Neuronal stem cell (in vitro differentiated cells): ENCODE results near the gene PLAU.

ENCODE experiments used
- DNase-seq: peaks from one replicate; pipeline ENCODE4 v3.0.0-alpha.2; 2013; ENCODE audit warnings: low spot score
- H2AFZ ChIP-seq: one replicate; pipeline ENCODE4 v1.6.1; 2013; ENCODE audit warnings: mild to moderate bottlenecking, low read length, inconsistent platforms
- H2AK5ac ChIP-seq: 2 replicates; pipeline ENCODE4 v1.6.1; 2013; ENCODE audit warnings: low read depth, mild to moderate bottlenecking, inconsistent platforms, low read length, moderate library complexity, mixed read lengths
- H2BK120ac ChIP-seq: 2 replicates; pipeline ENCODE4 v1.6.1; 2013; ENCODE audit warnings: low read depth, mild to moderate bottlenecking, inconsistent platforms, low read length, moderate library complexity, mixed read lengths
- H2BK12ac ChIP-seq: one replicate; pipeline ENCODE4 v1.6.1; 2013; ENCODE audit warnings: low read length, inconsistent platforms
- H2BK15ac ChIP-seq: 2 replicates; pipeline ENCODE4 v1.6.1; 2013; ENCODE audit warnings: mild to moderate bottlenecking, low read length, inconsistent platforms, mixed read lengths
- H2BK5ac ChIP-seq: one replicate; pipeline ENCODE4 v1.6.1; 2013; ENCODE audit warnings: inconsistent platforms, mild to moderate bottlenecking, low read length, moderate library complexity
- H3K14ac ChIP-seq: one replicate; pipeline ENCODE4 v1.6.1; 2013; ENCODE audit warnings: low read length, inconsistent platforms
- H3K18ac ChIP-seq: 2 replicates; pipeline ENCODE4 v1.6.1; 2013; ENCODE audit warnings: low read length, inconsistent platforms
- H3K23ac ChIP-seq: 2 replicates; pipeline ENCODE4 v1.6.1; 2013; ENCODE audit warnings: low read depth, mild to moderate bottlenecking, mixed read lengths, low read length, inconsistent platforms; ENCODE audit not compliant: poor library complexity
- H3K27ac ChIP-seq: replicated peaks from 3 replicates; pipeline ENCODE4 v1.5.1; 2013; ENCODE audit warnings: low read length, inconsistent platforms
- H3K27me3 ChIP-seq, 3 experiments: 2 replicates each; pipeline ENCODE4 v1.6.1; 2013; ENCODE audit warnings: low read length in 3 of 3, mild to moderate bottlenecking in 2 of 3, inconsistent platforms in 1 of 3, low read depth in 1 of 3, mixed read lengths in 1 of 3, moderate library complexity in 1 of 3; ENCODE audit not compliant: control insufficient read depth in 3 of 3, insufficient read depth in 3 of 3
- H3K36me3 ChIP-seq, 2 donors: replicated peaks in 1 of 2; 2 replicates each; pipeline ENCODE4 v1.6.1; 2013; ENCODE audit warnings: low read length in 2 of 2; ENCODE audit not compliant: control insufficient read depth in 2 of 2, insufficient read depth in 2 of 2
- H3K4ac ChIP-seq: 2 replicates; pipeline ENCODE4 v1.6.1; 2013; ENCODE audit warnings: inconsistent platforms, mild to moderate bottlenecking, low read length, moderate library complexity
- H3K4me1 ChIP-seq, 2 donors: 1 replicate in 1 of 2; 2 replicates in 1 of 2; pipeline ENCODE4 v1.6.1; 2013; ENCODE audit warnings: low read length in 2 of 2, low read depth in 1 of 2; ENCODE audit not compliant: control insufficient read depth in 2 of 2, insufficient read depth in 1 of 2
- H3K4me2 ChIP-seq: one replicate; pipeline ENCODE4 v1.6.1; 2013; ENCODE audit warnings: mild to moderate bottlenecking, low read length, inconsistent platforms; ENCODE audit not compliant: insufficient read depth, poor library complexity, severe bottlenecking
- H3K4me3 ChIP-seq, 2 donors: 2 replicates each; pipeline ENCODE4 v1.5.1; 2013; ENCODE audit warnings: low read length in 2 of 2, mild to moderate bottlenecking in 2 of 2, inconsistent platforms in 1 of 2, moderate library complexity in 1 of 2
- H3K79me1 ChIP-seq: one replicate; pipeline ENCODE4 v1.6.1; 2013; ENCODE audit warnings: low read depth, mild to moderate bottlenecking, inconsistent platforms, low read length, moderate library complexity
- H3K9ac ChIP-seq: one replicate; pipeline ENCODE4 v1.6.1; 2013; ENCODE audit warnings: mild to moderate bottlenecking, low read depth, low read length, inconsistent platforms; ENCODE audit not compliant: poor library complexity
- H3K9me3 ChIP-seq, 2 donors: replicated peaks in 1 of 2; 2 replicates each; pipeline versions ENCODE3 to v1.6.1; 2013; ENCODE audit warnings: low read length in 2 of 2, mild to moderate bottlenecking in 2 of 2, inconsistent platforms in 1 of 2, low read depth in 1 of 2, mixed read lengths in 1 of 2, moderate library complexity in 1 of 2; ENCODE audit not compliant: control insufficient read depth in 2 of 2, insufficient read depth in 1 of 2
- H4K8ac ChIP-seq: one replicate; pipeline ENCODE4 v1.6.1; 2013; ENCODE audit warnings: low read depth, mild to moderate bottlenecking, inconsistent platforms, low read length, moderate library complexity
- H4K91ac ChIP-seq: one replicate; pipeline ENCODE4 v1.6.1; 2013; ENCODE audit warnings: low read length, low read depth, mild to moderate bottlenecking, inconsistent platforms; ENCODE audit not compliant: poor library complexity
- WGBS, 2 donors: extraction: QIAGEN DNeasy Blood & Tissue Kit; methylation state at CpG; one replicate each; pipeline ENCODE4 v1.1.7; 2013; ENCODE audit warnings: missing lambda C conversion rate in 2 of 2, mixed read lengths in 1 of 2; ENCODE audit not compliant: insufficient read length in 2 of 2, insufficient replicate concordance in 1 of 2; ENCODE audit errors: extremely low coverage in 2 of 2; 5-methylcytosine and 5-hydroxymethylcytosine counted together

Gene PLAU

DNA sequence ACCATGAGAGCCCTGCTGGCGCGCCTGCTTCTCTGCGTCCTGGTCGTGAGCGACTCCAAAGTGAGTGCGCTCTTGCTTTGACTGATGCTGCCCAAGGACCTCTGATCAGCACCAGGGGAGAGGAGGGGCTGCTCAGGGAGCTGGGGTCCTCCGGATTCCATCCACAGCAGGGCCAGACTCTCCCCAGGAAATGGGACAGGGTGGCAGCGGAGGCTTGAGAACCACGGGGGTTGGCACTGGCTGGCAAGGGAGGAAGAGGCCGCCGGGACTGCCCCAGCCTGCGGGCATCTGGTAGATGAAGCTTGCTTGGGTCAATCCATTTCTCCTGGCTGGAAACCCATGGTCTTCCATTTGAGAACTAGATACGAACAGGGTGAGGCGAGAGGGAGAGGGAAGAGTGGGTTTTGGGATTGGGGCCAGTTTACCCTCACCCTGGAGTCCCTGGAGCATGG, 647 bp downstream of the PLAU start:
- H2BK120ac ChIP-seq: peak overlapping the region; percentile 16
- H3K14ac ChIP-seq: peak overlapping the region; percentile 31
- peaks cover 0 to 57% (median 10%) of the 10 kb centered on the region in 3 experiments for H3K27me3 ChIP-seq
- peak overlapping the region; percentile 34 for H2AK5ac ChIP-seq
- no CpG with 5 or more reads among the region's 14 CpGs for WGBS, 2 donors
- peak overlapping the region; percentile 96 for H2AFZ ChIP-seq
- DNase-seq: peak; percentile 18
- peak overlapping the region; percentile 93 for H3K4me2 ChIP-seq
- peaks cover 9 to 20% of the 10 kb centered on the region in 2 donors for H3K4me1 ChIP-seq
- H2BK5ac ChIP-seq: no peak overlapping the region
- H2BK15ac ChIP-seq: peak overlapping the region; percentile 86
- H3K18ac ChIP-seq: peak overlapping the region; percentile 95
- H3K9ac ChIP-seq: peak overlapping the region; percentile 79
- no peak overlapping the region for H4K91ac ChIP-seq
- no peak overlapping the region for H2BK12ac ChIP-seq
- peak overlapping the region; percentile 11 for H3K23ac ChIP-seq
- peaks cover 0 to 1% of the 10 kb centered on the region in 2 donors for H3K36me3 ChIP-seq
- H3K79me1 ChIP-seq: no peaks in the 10 kb centered on the region
- no peaks in the 10 kb centered on the region for H3K9me3 ChIP-seq
- H3K4ac ChIP-seq: no peak overlapping the region
- H3K4me3 ChIP-seq: peak overlapping the region; percentile 44 to 89
- H4K8ac ChIP-seq: no peak overlapping the region
- no peak overlapping the region for H3K27ac ChIP-seq

DNA sequence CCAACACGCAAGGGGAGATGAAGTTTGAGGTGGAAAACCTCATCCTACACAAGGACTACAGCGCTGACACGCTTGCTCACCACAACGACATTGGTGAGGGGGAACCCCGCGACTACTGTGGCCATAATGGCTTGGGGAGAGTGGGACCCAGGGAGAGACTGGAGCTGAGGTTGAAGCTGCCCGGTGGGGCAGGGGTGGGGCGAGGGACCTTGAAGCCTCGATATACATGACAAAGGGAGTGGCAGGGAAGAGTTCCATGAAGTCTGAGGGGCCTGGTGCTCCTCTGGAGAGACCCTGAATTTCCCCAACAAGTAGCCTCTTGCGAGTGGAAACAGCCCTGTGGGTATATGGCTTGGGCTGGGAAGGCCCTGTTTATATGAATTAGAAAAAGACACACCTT, 3.1 kb downstream of the PLAU start:
- Histone ChIP-seq H2AFZ (no peak overlapping the region), H3K4me1 (peaks cover 12 to 13% of the 10 kb centered on the region in 2 donors), H3K4ac (no peak overlapping the region), H3K9ac (no peak overlapping the region), H3K18ac (no peak overlapping the region), H3K4me2 (no peak overlapping the region), H3K27me3 (peaks cover 0 to 54% (median 10%) of the 10 kb centered on the region in 3 experiments), H3K79me1 (no peaks in the 10 kb centered on the region), H3K9me3 (peaks cover 0 to 8% of the 10 kb centered on the region in 2 donors), H2AK5ac (no peak overlapping the region), H3K23ac (no peak overlapping the region), H2BK15ac (no peak overlapping the region), H4K8ac (no peak overlapping the region), H3K36me3 (peaks cover 0 to 3% of the 10 kb centered on the region in 2 donors), H2BK12ac (no peak overlapping the region), H4K91ac (no peak overlapping the region), H2BK120ac (no peak overlapping the region), H3K14ac (no peak overlapping the region), H2BK5ac (no peak overlapping the region), H3K27ac (no peak overlapping the region), H3K4me3 (no peak overlapping the region)
- no CpG with 5 or more reads among the region's 10 CpGs for WGBS, 2 donors
- DNase-seq: no peak

DNA sequence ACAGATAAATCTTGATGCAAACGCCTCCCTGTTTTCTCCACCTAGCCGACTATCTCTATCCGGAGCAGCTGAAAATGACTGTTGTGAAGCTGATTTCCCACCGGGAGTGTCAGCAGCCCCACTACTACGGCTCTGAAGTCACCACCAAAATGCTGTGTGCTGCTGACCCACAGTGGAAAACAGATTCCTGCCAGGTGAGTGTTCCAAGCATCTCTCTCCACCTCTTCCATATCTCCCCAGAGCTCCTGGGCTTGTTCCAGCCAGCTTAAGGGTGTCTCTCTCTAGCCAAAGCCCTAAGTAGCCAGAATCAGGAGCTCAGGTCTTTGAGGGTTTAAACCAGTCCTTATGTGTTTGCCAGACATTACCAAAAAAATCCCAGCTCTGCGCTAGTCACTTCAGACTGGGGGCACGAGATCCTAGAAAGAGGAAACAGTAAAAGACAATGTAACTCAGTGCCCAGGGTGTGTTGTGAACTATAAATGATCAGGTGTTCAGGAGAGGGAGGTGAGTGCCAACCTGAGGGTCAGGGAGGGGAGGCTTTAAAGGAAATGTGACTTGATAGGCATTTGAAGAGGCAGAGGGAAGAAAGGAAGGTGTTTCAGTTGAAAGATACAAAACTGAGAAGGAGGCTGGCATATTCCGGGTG, 4.4 kb downstream of the PLAU start:
- Histone ChIP-seq H3K27ac (no peak overlapping the region), H2BK120ac (no peak overlapping the region), H3K9me3 (peaks cover 0 to 15% of the 10 kb centered on the region in 2 donors), H2AFZ (no peak overlapping the region), H2BK5ac (no peak overlapping the region), H3K36me3 (peaks cover 0 to 3% of the 10 kb centered on the region in 2 donors), H3K14ac (no peak overlapping the region), H2BK15ac (no peak overlapping the region), H3K4me3 (no peak overlapping the region), H3K9ac (no peak overlapping the region), H3K4me1 (peaks cover 9 to 12% of the 10 kb centered on the region in 2 donors), H3K4me2 (no peak overlapping the region), H2BK12ac (no peak overlapping the region), H3K4ac (no peak overlapping the region), H4K91ac (no peak overlapping the region), H4K8ac (no peak overlapping the region), H3K79me1 (no peaks in the 10 kb centered on the region), H3K18ac (no peak overlapping the region), H3K23ac (no peak overlapping the region), H2AK5ac (no peak overlapping the region), H3K27me3 (peaks cover 0 to 41% (median 10%) of the 10 kb centered on the region in 3 experiments)
- WGBS, 2 donors: no CpG with 5 or more reads among the region's 8 CpGs
- no peak for DNase-seq

DNA sequence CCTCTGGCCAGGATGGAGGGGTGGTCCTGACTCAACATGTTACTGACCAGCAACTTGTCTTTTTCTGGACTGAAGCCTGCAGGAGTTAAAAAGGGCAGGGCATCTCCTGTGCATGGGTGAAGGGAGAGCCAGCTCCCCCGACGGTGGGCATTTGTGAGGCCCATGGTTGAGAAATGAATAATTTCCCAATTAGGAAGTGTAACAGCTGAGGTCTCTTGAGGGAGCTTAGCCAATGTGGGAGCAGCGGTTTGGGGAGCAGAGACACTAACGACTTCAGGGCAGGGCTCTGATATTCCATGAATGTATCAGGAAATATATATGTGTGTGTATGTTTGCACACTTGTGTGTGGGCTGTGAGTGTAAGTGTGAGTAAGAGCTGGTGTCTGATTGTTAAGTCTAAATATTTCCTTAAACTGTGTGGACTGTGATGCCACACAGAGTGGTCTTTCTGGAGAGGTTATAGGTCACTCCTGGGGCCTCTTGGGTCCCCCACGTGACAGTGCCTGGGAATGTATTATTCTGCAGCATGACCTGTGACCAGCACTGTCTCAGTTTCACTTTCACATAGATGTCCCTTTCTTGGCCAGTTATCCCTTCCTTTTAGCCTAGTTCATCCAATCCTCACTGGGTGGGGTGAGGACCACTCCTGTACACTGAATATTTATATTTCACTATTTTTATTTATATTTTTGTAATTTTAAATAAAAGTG, 6.0 kb downstream of the PLAU start:
- Histone ChIP-seq H3K4me3 (no peak overlapping the region), H2AFZ (peak overlapping the region; percentile 72), H3K36me3 (peaks cover 0 to 3% of the 10 kb centered on the region in 2 donors), H3K27me3 (peaks cover 0 to 29% (median 4%) of the 10 kb centered on the region in 3 experiments), H4K91ac (no peak overlapping the region), H2BK5ac (no peak overlapping the region), H3K4me1 (peaks cover 4 to 9% of the 10 kb centered on the region in 2 donors), H2BK12ac (no peak overlapping the region), H3K18ac (no peak overlapping the region), H3K27ac (no peak overlapping the region), H2AK5ac (no peak overlapping the region), H2BK15ac (peak overlapping the region; percentile 4), H3K23ac (no peak overlapping the region), H3K9me3 (peaks cover 0 to 15% of the 10 kb centered on the region in 2 donors), H3K79me1 (no peaks in the 10 kb centered on the region), H3K9ac (no peak overlapping the region), H4K8ac (no peak overlapping the region), H3K4me2 (no peak overlapping the region), H3K14ac (no peak overlapping the region), H3K4ac (no peak overlapping the region), H2BK120ac (no peak overlapping the region)
- no peak for DNase-seq
- WGBS, 2 donors: no CpG with 5 or more reads among the region's 5 CpGs
